KOPT-K1 (cell line): ENCODE results near the gene FCGR3A.
"Not testable (repeated sequence)": the region's sequence is repeated elsewhere in the genome, so short reads cannot be mapped to it uniquely, and the experiment has no call there.

ENCODE experiments used
- H3K27ac ChIP-seq: fragments of 200-600 bp; sonication (generic); 2 replicates; pipeline ENCODE4 v1.5.1; 2016; ENCODE audit warnings: antibody characterized with exemption, mild to moderate bottlenecking, low read depth, low read length; ENCODE audit not compliant: poor library complexity, severe bottlenecking
- H3K36me3 ChIP-seq: fragments of 200-600 bp; sonication (generic); 2 replicates; pipeline ENCODE4 v1.5.1; 2017; ENCODE audit warnings: antibody characterized with exemption, mild to moderate bottlenecking, low read length, moderate library complexity; ENCODE audit not compliant: insufficient read depth
- H3K9me3 ChIP-seq: fragments of 200-600 bp; sonication (generic); 2 replicates; pipeline ENCODE4 v1.5.1; 2017; ENCODE audit warnings: antibody characterized with exemption, low read length, mild to moderate bottlenecking; ENCODE audit not compliant: insufficient read depth, poor library complexity, severe bottlenecking

FCGR3A gene

GRCh38 chr1:161566602-161566960 lies 17.0 kb upstream of the FCGR3A start:
- not testable (repeated sequence) for H3K36me3 ChIP-seq, H3K27ac ChIP-seq, H3K9me3 ChIP-seq

GRCh38 chr1:161563522-161563921 lies 13.9 kb upstream of the FCGR3A start:
- H3K9me3 ChIP-seq, H3K27ac ChIP-seq, H3K36me3 ChIP-seq: not testable (repeated sequence)

GRCh38 chr1:161562441-161562840 lies 12.8 kb upstream of the FCGR3A start:
- not testable (repeated sequence) for H3K36me3 ChIP-seq, H3K27ac ChIP-seq, H3K9me3 ChIP-seq

GRCh38 chr1:161560960-161561715 lies 11.5 kb upstream of the FCGR3A start:
- not testable (repeated sequence) for H3K27ac ChIP-seq, H3K36me3 ChIP-seq, H3K9me3 ChIP-seq

- not testable (repeated sequence) for H3K36me3 ChIP-seq, H3K9me3 ChIP-seq, H3K27ac ChIP-seq
These were observed 8.2 kb upstream of the FCGR3A start for GRCh38 chr1:161557506-161558450.

GRCh38 chr1:161556990-161557389 lies 7.4 kb upstream of the FCGR3A start:
- H3K36me3 ChIP-seq, H3K9me3 ChIP-seq, H3K27ac ChIP-seq: not testable (repeated sequence)

- not testable (repeated sequence) for H3K9me3 ChIP-seq, H3K27ac ChIP-seq, H3K36me3 ChIP-seq
These were observed 6.5 kb upstream of the FCGR3A start for GRCh38 chr1:161556143-161556542.

GRCh38 chr1:161554815-161555417 lies 5.3 kb upstream of the FCGR3A start:
- H3K9me3 ChIP-seq, H3K27ac ChIP-seq: not testable (repeated sequence)

GRCh38 chr1:161554340-161554739 lies 4.7 kb upstream of the FCGR3A start:
- H3K27ac ChIP-seq, H3K9me3 ChIP-seq, H3K36me3 ChIP-seq: not testable (repeated sequence)

More at GRCh38 chr1:161554815-161555417, 5.3 kb upstream of the FCGR3A start:
- H3K36me3 ChIP-seq = not testable (repeated sequence)

GRCh38 chr1:161553631-161554030 lies 4.0 kb upstream of the FCGR3A start:
- not testable (repeated sequence) for H3K36me3 ChIP-seq, H3K27ac ChIP-seq, H3K9me3 ChIP-seq

GRCh38 chr1:161550942-161551341 lies 1.3 kb upstream of the FCGR3A start:
- not testable (repeated sequence) for H3K36me3 ChIP-seq, H3K9me3 ChIP-seq, H3K27ac ChIP-seq

GRCh38 chr1:161548749-161549406 lies 740 bp downstream of the FCGR3A start:
- H3K9me3 ChIP-seq, H3K27ac ChIP-seq, H3K36me3 ChIP-seq: not testable (repeated sequence)

GRCh38 chr1:161547995-161548741 lies 1.4 kb downstream of the FCGR3A start:
- not testable (repeated sequence) for H3K36me3 ChIP-seq, H3K9me3 ChIP-seq, H3K27ac ChIP-seq

GRCh38 chr1:161545005-161545731 lies 4.5 kb downstream of the FCGR3A start:
- not testable (repeated sequence) for H3K9me3 ChIP-seq, H3K36me3 ChIP-seq, H3K27ac ChIP-seq
